HEK293 (cell line): ENCODE results near the gene SELENOI.
"Not testable (repeated sequence)": the region's sequence is repeated elsewhere in the genome, so short reads cannot be mapped to it uniquely, and the experiment has no call there.

Experiments used
- CTCF ChIA-PET: fragments of 350-600 bp; formaldehyde crosslinking; extraction: SDS; loops from one replicate; lab custom pipeline; 2021; ENCODE audit warnings: antibody characterized with exemption; lab: Yijun Ruan, JAX
- POLR2A ChIA-PET: fragments of 300-600 bp; formaldehyde crosslinking; extraction: SDS; loops from one replicate; lab custom pipeline; 2020; ENCODE audit warnings: antibody characterized with exemption, inconsistent platforms; lab: Yijun Ruan, JAX
- H3K27ac ChIP-seq: fragments of 200-500 bp; sonication (Bioruptor generic); 2 replicates; pipeline ENCODE4 v1.5.1; 2014; ENCODE audit warnings: low read depth, low read length, control low read depth, inconsistent platforms; ENCODE audit errors: extremely low read depth
- H3K36me3 ChIP-seq, 2 experiments: fragments of 200-500 bp in 1 of 2; sonication (Bioruptor generic) in 1 of 2; 1 replicate in 1 of 2; 2 replicates in 1 of 2; pipeline ENCODE4 v1.5.1; 2014 to 2017; ENCODE audit warnings: inconsistent platforms in 2 of 2, low read length in 2 of 2; ENCODE audit not compliant: control insufficient read depth in 2 of 2, insufficient read depth in 1 of 2
- H3K4me1 ChIP-seq: fragments of 200-500 bp; sonication (Bioruptor generic); 2 replicates; pipeline ENCODE4 v1.5.1; 2014; ENCODE audit warnings: mild to moderate bottlenecking, low read length, inconsistent platforms; ENCODE audit not compliant: control insufficient read depth, insufficient read depth
- H3K4me3 ChIP-seq: 2 replicates; pipeline ENCODE4 v1.5.1; 2011; ENCODE audit warnings: low read depth, mild to moderate bottlenecking, control low read depth, low read length, moderate library complexity
- H3K9me3 ChIP-seq: fragments of 200-500 bp; sonication (Bioruptor generic); 2 replicates; pipeline ENCODE4 v1.5.1; 2014; ENCODE audit warnings: low read depth, low read length, inconsistent platforms; ENCODE audit not compliant: control insufficient read depth, insufficient read depth
- CTCF ChIP-seq: fragments of 450-650 bp; formaldehyde crosslinking; IDR thresholded peaks from 2 replicates; pipeline ENCODE4 v1.5.1; 2016; ENCODE audit warnings: missing biosample characterization, missing genetic modification characterization
- GFI1B ChIP-seq: fragments of 450-650 bp; formaldehyde crosslinking; IDR thresholded peaks from 2 replicates; pipeline ENCODE4 v1.5.1; 2016; ENCODE audit warnings: missing biosample characterization, missing genetic modification characterization
- MZF1 ChIP-seq: fragments of 450-650 bp; formaldehyde crosslinking; IDR thresholded peaks from 2 replicates; pipeline ENCODE4 v1.5.1; 2017; ENCODE audit warnings: missing biosample characterization, missing genetic modification characterization, borderline replicate concordance
- REPIN1 ChIP-seq: fragments of 450-650 bp; formaldehyde crosslinking; IDR thresholded peaks from 2 replicates; pipeline ENCODE4 v1.5.1; 2017; ENCODE audit warnings: missing biosample characterization, missing genetic modification characterization, low read depth
- ZBTB17 ChIP-seq: fragments of 450-650 bp; formaldehyde crosslinking; IDR thresholded peaks from 2 replicates; pipeline ENCODE4 v1.5.1; 2016; ENCODE audit warnings: missing biosample characterization, missing genetic modification characterization
- ZFP41 ChIP-seq: fragments of 450-650 bp; formaldehyde crosslinking; IDR thresholded peaks from 2 replicates; pipeline ENCODE4 v1.5.1; 2016; ENCODE audit warnings: missing biosample characterization, missing genetic modification characterization, borderline replicate concordance
- ZNF121 ChIP-seq: fragments of 450-650 bp; formaldehyde crosslinking; IDR thresholded peaks from 2 replicates; pipeline ENCODE4 v1.5.1; 2016; ENCODE audit warnings: missing biosample characterization, missing genetic modification characterization
- ZNF16 ChIP-seq: fragments of 450-650 bp; formaldehyde crosslinking; IDR thresholded peaks from 2 replicates; pipeline ENCODE4 v1.5.1; 2016; ENCODE audit warnings: low read depth, missing biosample characterization, missing genetic modification characterization
- ZNF2 ChIP-seq: fragments of 450-650 bp; formaldehyde crosslinking; IDR thresholded peaks from 2 replicates; pipeline ENCODE4 v1.5.1; 2016; ENCODE audit warnings: missing biosample characterization, missing genetic modification characterization
- ZNF274 ChIP-seq, 2 experiments: fragments of 200-500 bp in 1 of 2; fragments of 450-650 bp in 1 of 2; sonication (Bioruptor generic) in 1 of 2; formaldehyde crosslinking in 1 of 2; IDR thresholded peaks; 2 replicates each; pipeline versions ENCODE4 v1.5.1 to v1.6.1; 2014 to 2016; ENCODE audit warnings: borderline replicate concordance in 1 of 2, inconsistent platforms in 1 of 2, low read length in 1 of 2, missing biosample characterization in 1 of 2, missing genetic modification characterization in 1 of 2
- ZNF423 ChIP-seq: fragments of 450-650 bp; formaldehyde crosslinking; IDR thresholded peaks from 2 replicates; pipeline ENCODE4 v1.5.1; 2016; ENCODE audit warnings: missing biosample characterization, missing genetic modification characterization
- ZNF501 ChIP-seq: fragments of 450-650 bp; formaldehyde crosslinking; IDR thresholded peaks from 2 replicates; pipeline ENCODE4 v1.5.1; 2016; ENCODE audit warnings: missing biosample characterization, missing genetic modification characterization
- ZNF596 ChIP-seq: fragments of 450-650 bp; IDR thresholded peaks from 2 replicates; pipeline ENCODE4 v1.5.0; 2018; ENCODE audit warnings: missing biosample characterization, mild to moderate bottlenecking, missing genetic modification characterization, moderate library complexity
- ZNF654 ChIP-seq: fragments of 450-650 bp; formaldehyde crosslinking; IDR thresholded peaks from 2 replicates; pipeline ENCODE4 v1.5.1; 2016; ENCODE audit warnings: low read depth, missing biosample characterization, missing genetic modification characterization
- ZSCAN16 ChIP-seq: fragments of 450-650 bp; formaldehyde crosslinking; IDR thresholded peaks from 2 replicates; pipeline ENCODE4 v1.5.1; 2016; ENCODE audit warnings: missing biosample characterization, missing genetic modification characterization
- TF ChIP-seq, protein P1 (sequence below): fragments of 450-650 bp; formaldehyde crosslinking; IDR thresholded peaks from 2 replicates; pipeline ENCODE4 v1.5.1; 2016; ENCODE audit warnings: missing biosample characterization, missing genetic modification characterization, borderline replicate concordance
- TF ChIP-seq, protein P2 (sequence below): fragments of 450-650 bp; formaldehyde crosslinking; IDR thresholded peaks from 2 replicates; pipeline ENCODE4 v1.5.1; 2016; ENCODE audit warnings: missing biosample characterization, missing genetic modification characterization, low read depth
- TF ChIP-seq, protein P3 (sequence below): fragments of 450-650 bp; formaldehyde crosslinking; IDR thresholded peaks from 2 replicates; pipeline ENCODE4 v1.5.1; 2016; ENCODE audit warnings: missing biosample characterization, missing genetic modification characterization

The SELENOI gene

GRCh38 chr2:26326514-26326913, 19.4 kb upstream of the SELENOI start (continued):
- TF ChIP-seq ZNF596 (tag by site-specific recombination) (no peak), ZNF274 (IDR thresholded peaks at IDR 0.05; ENCODE audit: low read length) (no peak), ZNF274 (tag by site-specific recombination; IDR thresholded peaks at IDR 0.05; ENCODE audit: borderline replicate concordance) (no peak), GFI1B (no peak), ZNF423 (tag by site-specific recombination) (no peak), REPIN1 (no peak)

DNA sequence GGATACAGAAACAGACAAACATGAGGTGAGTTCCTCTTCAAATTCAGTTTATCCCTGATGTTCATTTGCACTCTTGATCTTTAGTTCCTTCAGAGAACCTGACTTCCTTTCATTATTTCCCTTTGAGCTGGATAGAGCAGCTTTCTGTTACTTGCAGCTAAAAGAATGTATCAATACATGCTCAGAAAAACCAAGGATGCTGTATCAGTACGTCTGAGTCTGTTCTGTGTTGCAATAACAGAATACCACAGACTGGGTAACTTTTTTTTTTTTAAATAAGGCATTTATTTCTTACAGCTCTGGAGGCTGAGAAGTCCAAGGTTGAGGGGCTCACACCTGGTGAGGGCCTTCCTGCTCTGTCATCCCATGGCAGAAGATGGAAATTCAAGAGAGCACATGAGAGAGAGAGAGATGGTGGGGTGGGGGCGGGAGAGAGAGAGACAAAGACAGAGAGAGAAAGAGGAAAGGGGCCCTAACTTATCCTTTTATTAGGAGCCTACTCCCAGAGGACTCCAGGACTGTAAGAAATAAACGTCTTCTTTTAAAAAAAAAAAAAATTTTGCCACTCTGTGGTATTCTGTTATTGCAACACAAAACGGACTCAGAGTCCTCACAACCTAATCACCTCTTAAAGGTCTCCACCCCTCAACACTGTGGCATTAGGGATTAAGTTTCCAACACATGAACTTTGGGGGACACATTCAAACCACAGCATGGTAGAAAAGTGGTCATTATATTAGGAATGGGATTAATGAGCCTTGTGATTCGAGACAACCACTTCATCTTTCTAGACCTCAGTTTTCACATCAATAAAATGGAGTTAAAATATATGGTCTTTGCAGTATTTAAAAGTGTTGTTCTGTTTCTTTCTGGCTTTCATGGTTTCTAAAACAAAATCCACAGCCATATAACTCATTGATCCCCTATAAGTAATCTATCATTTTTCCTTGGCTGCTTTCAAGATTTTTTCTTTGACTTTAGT, 18.4 kb upstream of the SELENOI start:
- Histone ChIP-seq H3K4me1 (no peaks in the 10 kb centered on the region), H3K27ac (no peak overlapping the region), H3K9me3 (no peaks in the 10 kb centered on the region), H3K4me3 (no peak overlapping the region), H3K36me3 (no peaks in the 10 kb centered on the region)
- ChIA-PET POLR2A (no interaction called here), CTCF (interaction anchor here (0.6 to 0.9 kb wide), 2 partner anchors 17 to 142 kb away, joined by 3 to 5 read pairs; no protein-coding TSS in a partner anchor)
- TF ChIP-seq ZNF16 (tag by site-specific recombination) (no peak), ZNF501 (tag by site-specific recombination) (no peak), ZNF654 (no peak), ZSCAN16 (no peak)

- H3K4me1 ChIP-seq, POLR2A ChIA-PET, H3K4me3 ChIP-seq, H3K9me3 ChIP-seq, H3K36me3 ChIP-seq, H3K27ac ChIP-seq: not testable (repeated sequence)
- peak; percentile 96 for TF ChIP-seq ZNF121 (tag by site-specific recombination)
- CTCF ChIA-PET = interaction anchor here (0.9 to 2.3 kb wide), 4 partner anchors 9 to 84 kb away, joined by 4 to 7 read pairs (median 5); partner anchors contain the start of genes HADHA and HADHB
Observed at GRCh38 chr2:26329083-26329482, 16.9 kb upstream of the SELENOI start.

GRCh38 chr2:26330114-26330549, 15.8 kb upstream of the SELENOI start:
- Histone ChIP-seq H3K4me3 (no peak overlapping the region), H3K27ac (no peak overlapping the region), H3K9me3 (no peaks in the 10 kb centered on the region), H3K4me1 (no peaks in the 10 kb centered on the region), H3K36me3 (no peaks in the 10 kb centered on the region)
- ChIA-PET POLR2A (interaction anchor here (0.6 to 1.1 kb wide), 2 partner anchors 16 to 475 kb away, joined by 3 read pairs; partner anchors contain the start of gene SELENOI), CTCF (interaction anchor here (0.6 to 2.3 kb wide), 18 partner anchors 8 to 417 kb away, joined by 3 to 7 read pairs (median 4); partner anchors contain the start of genes HADHA and HADHB)
- TF ChIP-seq, protein P1, sequence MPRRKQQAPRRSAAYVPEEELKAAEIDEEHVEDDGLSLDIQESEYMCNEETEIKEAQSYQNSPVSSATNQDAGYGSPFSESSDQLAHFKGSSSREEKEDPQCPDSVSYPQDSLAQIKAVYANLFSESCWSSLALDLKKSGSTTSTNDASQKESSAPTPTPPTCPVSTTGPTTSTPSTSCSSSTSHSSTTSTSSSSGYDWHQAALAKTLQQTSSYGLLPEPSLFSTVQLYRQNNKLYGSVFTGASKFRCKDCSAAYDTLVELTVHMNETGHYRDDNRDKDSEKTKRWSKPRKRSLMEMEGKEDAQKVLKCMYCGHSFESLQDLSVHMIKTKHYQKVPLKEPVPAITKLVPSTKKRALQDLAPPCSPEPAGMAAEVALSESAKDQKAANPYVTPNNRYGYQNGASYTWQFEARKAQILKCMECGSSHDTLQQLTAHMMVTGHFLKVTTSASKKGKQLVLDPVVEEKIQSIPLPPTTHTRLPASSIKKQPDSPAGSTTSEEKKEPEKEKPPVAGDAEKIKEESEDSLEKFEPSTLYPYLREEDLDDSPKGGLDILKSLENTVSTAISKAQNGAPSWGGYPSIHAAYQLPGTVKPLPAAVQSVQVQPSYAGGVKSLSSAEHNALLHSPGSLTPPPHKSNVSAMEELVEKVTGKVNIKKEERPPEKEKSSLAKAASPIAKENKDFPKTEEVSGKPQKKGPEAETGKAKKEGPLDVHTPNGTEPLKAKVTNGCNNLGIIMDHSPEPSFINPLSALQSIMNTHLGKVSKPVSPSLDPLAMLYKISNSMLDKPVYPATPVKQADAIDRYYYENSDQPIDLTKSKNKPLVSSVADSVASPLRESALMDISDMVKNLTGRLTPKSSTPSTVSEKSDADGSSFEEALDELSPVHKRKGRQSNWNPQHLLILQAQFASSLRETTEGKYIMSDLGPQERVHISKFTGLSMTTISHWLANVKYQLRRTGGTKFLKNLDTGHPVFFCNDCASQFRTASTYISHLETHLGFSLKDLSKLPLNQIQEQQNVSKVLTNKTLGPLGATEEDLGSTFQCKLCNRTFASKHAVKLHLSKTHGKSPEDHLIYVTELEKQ (tag by site-specific recombination) = no peak
- TF ChIP-seq CTCF (tag by site-specific recombination) = peak; percentile 56; the same call in 1 of the 2 replicates
- TF ChIP-seq, protein P2, sequence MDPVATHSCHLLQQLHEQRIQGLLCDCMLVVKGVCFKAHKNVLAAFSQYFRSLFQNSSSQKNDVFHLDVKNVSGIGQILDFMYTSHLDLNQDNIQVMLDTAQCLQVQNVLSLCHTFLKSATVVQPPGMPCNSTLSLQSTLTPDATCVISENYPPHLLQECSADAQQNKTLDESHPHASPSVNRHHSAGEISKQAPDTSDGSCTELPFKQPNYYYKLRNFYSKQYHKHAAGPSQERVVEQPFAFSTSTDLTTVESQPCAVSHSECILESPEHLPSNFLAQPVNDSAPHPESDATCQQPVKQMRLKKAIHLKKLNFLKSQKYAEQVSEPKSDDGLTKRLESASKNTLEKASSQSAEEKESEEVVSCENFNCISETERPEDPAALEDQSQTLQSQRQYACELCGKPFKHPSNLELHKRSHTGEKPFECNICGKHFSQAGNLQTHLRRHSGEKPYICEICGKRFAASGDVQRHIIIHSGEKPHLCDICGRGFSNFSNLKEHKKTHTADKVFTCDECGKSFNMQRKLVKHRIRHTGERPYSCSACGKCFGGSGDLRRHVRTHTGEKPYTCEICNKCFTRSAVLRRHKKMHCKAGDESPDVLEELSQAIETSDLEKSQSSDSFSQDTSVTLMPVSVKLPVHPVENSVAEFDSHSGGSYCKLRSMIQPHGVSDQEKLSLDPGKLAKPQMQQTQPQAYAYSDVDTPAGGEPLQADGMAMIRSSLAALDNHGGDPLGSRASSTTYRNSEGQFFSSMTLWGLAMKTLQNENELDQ (tag by site-specific recombination) = no peak
- TF ChIP-seq ZNF2 (tag by site-specific recombination) = 0 out of 2 replicates have a peak, but pooled peaks have one; percentile 37
- peak; percentile 67 for TF ChIP-seq ZNF654
- peak; percentile 71 for TF ChIP-seq ZBTB17 (tag by site-specific recombination)
- no peak for TF ChIP-seq MZF1
- TF ChIP-seq ZFP41 (tag by site-specific recombination) = no peak
- TF ChIP-seq, protein P3, sequence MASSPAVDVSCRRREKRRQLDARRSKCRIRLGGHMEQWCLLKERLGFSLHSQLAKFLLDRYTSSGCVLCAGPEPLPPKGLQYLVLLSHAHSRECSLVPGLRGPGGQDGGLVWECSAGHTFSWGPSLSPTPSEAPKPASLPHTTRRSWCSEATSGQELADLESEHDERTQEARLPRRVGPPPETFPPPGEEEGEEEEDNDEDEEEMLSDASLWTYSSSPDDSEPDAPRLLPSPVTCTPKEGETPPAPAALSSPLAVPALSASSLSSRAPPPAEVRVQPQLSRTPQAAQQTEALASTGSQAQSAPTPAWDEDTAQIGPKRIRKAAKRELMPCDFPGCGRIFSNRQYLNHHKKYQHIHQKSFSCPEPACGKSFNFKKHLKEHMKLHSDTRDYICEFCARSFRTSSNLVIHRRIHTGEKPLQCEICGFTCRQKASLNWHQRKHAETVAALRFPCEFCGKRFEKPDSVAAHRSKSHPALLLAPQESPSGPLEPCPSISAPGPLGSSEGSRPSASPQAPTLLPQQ (tag by site-specific recombination) = no peak
